ENCODE measurements around the gene LSAMP. TPM values are rescaled to one million over a fixed set of nuclear protein-coding genes. Genes with fewer than 3 reads are reported as not detected.
A peak's percentile ranks its signal among the peaks of the same experiment; 100 is the strongest.

The LSAMP gene
- total and polyA plus RNA-seq, 2 of the 8 experiments (the other 6 are each of a cell fraction or from before 2014, with no cell fraction given) = 1.8 to 5.7 TPM

- POLR2A ChIA-PET (ENCODE audit: partially characterized antibody) = no interaction called here
- Histone ChIP-seq H3K27ac (ENCODE audit: low read depth, low read length) (no peak overlapping the region), H2AFZ (ENCODE audit: low read length) (no peak overlapping the region), H3K14ac (ENCODE audit: insufficient read length) (no peak overlapping the region), H3K27me3 (replicated peaks in 1 of 4; ENCODE audit: control insufficient read depth in 3 of 4, extremely low read depth in 1 of 4, insufficient read depth in 3 of 4, low read length in 3 of 4) (no peaks in the 10 kb centered on the region), H3K23ac (ENCODE audit: insufficient read length) (no peak overlapping the region), H3K4ac (replicated peaks; ENCODE audit: insufficient read length, low read depth, low read length) (no peak overlapping the region), H3K9me3 (ENCODE audit: insufficient read depth in 2 of 2, low read depth in 1 of 2, low read length in 1 of 2) (no peaks in the 10 kb centered on the region), H3K36me3 (ENCODE audit: control insufficient read depth in 2 of 4, insufficient read depth in 4 of 4, low read length in 3 of 4) (no peaks in the 10 kb centered on the region), H3K79me1 (ENCODE audit: low read depth, low read length) (no peaks in the 10 kb centered on the region), H4K91ac (replicated peaks; ENCODE audit: insufficient read length, low read length) (no peak overlapping the region), H4K8ac (ENCODE audit: extremely low read depth, insufficient read depth, low read length) (no peak overlapping the region), H2BK5ac (ENCODE audit: low read depth, low read length) (no peak overlapping the region), H2BK15ac (ENCODE audit: low read length) (no peak overlapping the region), H3K79me2 (ENCODE audit: control insufficient read depth in 1 of 2, insufficient read depth in 2 of 2, low read length in 2 of 2) (no peaks in the 10 kb centered on the region), H4K20me1 (replicated peaks in 1 of 2; ENCODE audit: control insufficient read depth in 1 of 2, insufficient read depth in 2 of 2, low read length in 2 of 2) (no peaks in the 10 kb centered on the region), H2BK12ac (ENCODE audit: low read depth, low read length) (no peak overlapping the region), H3K4me3 (ENCODE audit: extremely low read depth in 1 of 4, insufficient read depth in 2 of 4, low read depth in 3 of 4, low read length in 4 of 4) (no peak overlapping the region), H3K23me2 (ENCODE audit: low read depth, low read length) (no peaks in the 10 kb centered on the region), H2AK5ac (ENCODE audit: low read depth, low read length) (no peak overlapping the region), H4K5ac (ENCODE audit: insufficient read length, low read depth, low read length) (no peak overlapping the region), H3K4me2 (ENCODE audit: insufficient read depth in 1 of 2, low read depth in 2 of 2, low read length in 2 of 2) (0 out of 4 replicates have a peak overlapping the region, but pooled peaks of 1 of the 2 experiments have one; percentile 2), H2BK20ac (ENCODE audit: low read length) (no peak overlapping the region), H3K9ac (replicated peaks in 1 of 4; ENCODE audit: extremely low read depth in 1 of 4, low read depth in 3 of 4, low read length in 3 of 4) (no peak overlapping the region), H2BK120ac (replicated peaks; ENCODE audit: low read depth, low read length) (no peak overlapping the region), H3K18ac (ENCODE audit: extremely low read depth, low read length) (no peak overlapping the region), H3K56ac (replicated peaks; ENCODE audit: insufficient read length, low read depth, low read length) (no peak overlapping the region), H3K4me1 (replicated peaks in 1 of 4; ENCODE audit: control insufficient read depth in 3 of 4, insufficient read depth in 4 of 4, low read length in 3 of 4) (peaks cover 1 to 8% (median 6%) of the 10 kb centered on the region in 4 experiments; a peak in 3 of 7 replicates)
- CTCF ChIA-PET (ENCODE audit: partially characterized antibody) = interaction anchor here (0.6 to 1.4 kb wide), 5 partner anchors 12 to 49 kb away, joined by 3 to 5 read pairs (median 4); no protein-coding TSS in a partner anchor
- TF ChIP-seq SUZ12 (IDR thresholded peaks at IDR 0.05; ENCODE audit: low read length) = no peak
- FAIRE-seq = no peak
- no peak for DNase-seq (ENCODE audit: low read depth in 1 of 2, low spot score in 2 of 2)
- WGBS, 2 experiments (ENCODE audit: extremely low coverage in 1 of 2, insufficient coverage in 1 of 2, insufficient read length in 1 of 2, insufficient replicate concordance in 2 of 2, low coverage in 1 of 2, low lambda C conversion rate in 2 of 2, missing lambda C conversion rate in 1 of 2) = 75% methylated on average over 3 of the region's 3 CpGs; no CpG with 5 or more reads in 1 of the 2 experiments
Measured at GRCh38 chr3:115898656-115899410, 546.5 kb downstream of the LSAMP start.

Measured in H1 (cell line).